CD4-positive, alpha-beta T cell (primary cell): ENCODE measurements around the gene STK24. TPM values are rescaled to one million over a fixed set of nuclear protein-coding genes. Genes with fewer than 3 reads are reported as not detected.

Source experiments
- ATAC-seq: fragments of 200-7000 bp; cut with Tn5 transposase; one replicate; pipeline ENCODE4 v1.10.0; 2022; ENCODE audit warnings: mild to moderate bottlenecking; ENCODE audit not compliant: poor library complexity
- CTCF ChIA-PET: fragments of 350-600 bp; sonication (Branson Sonifier 250); formaldehyde crosslinking; loops from one replicate; lab custom pipeline; 2021; ENCODE audit warnings: antibody characterized with exemption, inconsistent platforms; lab: Charles Lee
- POLR2A ChIA-PET: fragments of 350-600 bp; sonication (Branson Sonifier 250); formaldehyde crosslinking; loops from one replicate; lab custom pipeline; 2021; ENCODE audit warnings: antibody characterized with exemption, inconsistent platforms; lab: Charles Lee
- DNase-seq, 14 experiments: peaks; one replicate each; pipeline ENCODE4 v3.0.0-alpha.2; 2013 to 2020; ENCODE audit warnings: mixed read lengths in 2 of 14
- H3K27ac ChIP-seq, 2 donors: one replicate each; pipeline versions ENCODE4 v1.5.1 to v1.7.0; 2013; ENCODE audit warnings: low read length in 2 of 2, low read depth in 1 of 2, mild to moderate bottlenecking in 1 of 2
- H3K27me3 ChIP-seq, 2 experiments: 1 replicate in 1 of 2; 2 replicates in 1 of 2; pipeline versions ENCODE4 v1.6.1 to v1.7.0; 2013; ENCODE audit warnings: low read length in 2 of 2, control low read depth in 1 of 2, mild to moderate bottlenecking in 1 of 2, moderate library complexity in 1 of 2; ENCODE audit not compliant: insufficient read depth in 2 of 2, control insufficient read depth in 1 of 2
- H3K36me3 ChIP-seq: one replicate; pipeline ENCODE4 v1.6.1; 2013; ENCODE audit warnings: low read length, control low read depth; ENCODE audit not compliant: insufficient read depth
- H3K4me1 ChIP-seq: one replicate; pipeline ENCODE4 v1.6.1; 2013; ENCODE audit warnings: low read length, control low read depth; ENCODE audit not compliant: insufficient read depth
- H3K4me3 ChIP-seq: one replicate; pipeline ENCODE4 v1.5.1; 2013; ENCODE audit warnings: mild to moderate bottlenecking, low read length, moderate library complexity
- H3K9me3 ChIP-seq, 2 experiments: 1 replicate in 1 of 2; 2 replicates in 1 of 2; pipeline versions ENCODE4 v1.6.1 to v1.7.0; 2013; ENCODE audit warnings: low read length in 2 of 2, mild to moderate bottlenecking in 2 of 2, control low read depth in 1 of 2, moderate library complexity in 1 of 2; ENCODE audit not compliant: control insufficient read depth in 1 of 2, insufficient read depth in 1 of 2
- H3K27ac Mint-ChIP-seq: one replicate; pipeline ENCODE4 v1.8.0; 2020; ENCODE audit warnings: mixed read lengths
- H3K27me3 Mint-ChIP-seq: one replicate; pipeline ENCODE4 v1.8.0; 2021; ENCODE audit warnings: mixed read lengths
- H3K36me3 Mint-ChIP-seq: one replicate; pipeline ENCODE4 v1.8.0; 2021; ENCODE audit warnings: low read depth, mixed read lengths
- H3K4me1 Mint-ChIP-seq: one replicate; pipeline ENCODE4 v1.8.0; 2021; ENCODE audit warnings: low read depth, mixed read lengths
- H3K4me3 Mint-ChIP-seq: one replicate; pipeline ENCODE4 v1.8.0; 2020; ENCODE audit warnings: mild to moderate bottlenecking, mixed read lengths
- H3K9me3 Mint-ChIP-seq: one replicate; pipeline ENCODE4 v1.8.0; 2020; ENCODE audit warnings: mixed read lengths
- CTCF ChIP-seq: fragments of 200-600 bp; IDR thresholded peaks from one replicate; pipeline ENCODE4 v1.8.0; 2022; ENCODE audit warnings: antibody characterized with exemption, mild to moderate bottlenecking
- intact Hi-C, 2 experiments: fragments of 100-400 bp; cut with DNase I in 1 of 2; cut with micrococcal nuclease in 1 of 2; formaldehyde crosslinking; loops; one replicate each; pipeline versions ENCODE4 v1.15.1 to v1.9.0; 2023 to 2025; cut with DNase I, micrococcal nuclease
- total RNA-seq, 174 experiments: library from RNA in 2 of 174; stranded (reverse) in 2 of 174; gene quantifications; one replicate each; pipeline ENCODE4 v1.2.3 and lab custom pipeline; 2021 to 2026

Gene STK24
- total RNA-seq, 2 experiments from 2014 or later: 82.3 to 85.2 TPM

- H3K27ac Mint-ChIP-seq: peak overlapping the region; percentile 53
- H3K4me1 Mint-ChIP-seq: peaks cover 15% of the 10 kb centered on the region
- ChIA-PET CTCF (no interaction called here), POLR2A (no interaction called here)
- Histone ChIP-seq H3K4me1 (no peaks in the 10 kb centered on the region), H3K9me3 (no peaks in the 10 kb centered on the region), H3K27me3 (no peaks in the 10 kb centered on the region), H3K4me3 (no peak overlapping the region), H3K27ac (no peak overlapping the region), H3K36me3 (peaks cover 93% of the 10 kb centered on the region)
- TF ChIP-seq CTCF: no peak
- intact Hi-C loops: no loop called here
- H3K36me3 Mint-ChIP-seq: peaks cover 92% of the 10 kb centered on the region
- no peaks in the 10 kb centered on the region for H3K9me3 Mint-ChIP-seq
- ATAC-seq (no peak), DNase-seq (no peak)
- H3K27me3 Mint-ChIP-seq: no peaks in the 10 kb centered on the region
- H3K4me3 Mint-ChIP-seq: no peak overlapping the region
Measured at GRCh38 chr13:98462241-98462882, 114.5 kb downstream of the STK24 start.

- Histone ChIP-seq H3K36me3 (peaks cover 93% of the 10 kb centered on the region), H3K9me3 (no peaks in the 10 kb centered on the region), H3K4me1 (no peaks in the 10 kb centered on the region), H3K27me3 (no peaks in the 10 kb centered on the region), H3K27ac (no peak overlapping the region), H3K4me3 (no peak overlapping the region)
- intact Hi-C loops: loop anchor here in 1 of 2 experiments (2.0 kb wide), 1 partner anchor 13 kb away; no protein-coding TSS in a partner anchor
- POLR2A ChIA-PET: no interaction called here
- Mint-ChIP-seq H3K27me3 (no peaks in the 10 kb centered on the region), H3K36me3 (peaks cover 92% of the 10 kb centered on the region), H3K27ac (peak overlapping the region; percentile 68), H3K4me3 (no peak overlapping the region), H3K9me3 (no peaks in the 10 kb centered on the region), H3K4me1 (peaks cover 13% of the 10 kb centered on the region)
- no peak for TF ChIP-seq CTCF
- DNase-seq: no peak
- CTCF ChIA-PET: interaction anchor here (0.7 kb wide), 1 partner anchor 16 kb away, joined by 3 read pairs; no protein-coding TSS in a partner anchor
- no peak for ATAC-seq
Measured at GRCh38 chr13:98461486-98462240, 115.2 kb downstream of the STK24 start.

- Mint-ChIP-seq H3K4me1 (peaks cover 11% of the 10 kb centered on the region), H3K27me3 (no peaks in the 10 kb centered on the region), H3K36me3 (peaks cover 94% of the 10 kb centered on the region), H3K27ac (peak overlapping the region; percentile 68), H3K9me3 (no peaks in the 10 kb centered on the region), H3K4me3 (no peak overlapping the region)
- intact Hi-C loops: loop anchor here in 1 of 2 experiments (2.0 kb wide), 1 partner anchor 14 kb away; no protein-coding TSS in a partner anchor
- CTCF ChIA-PET: no interaction called here
- no peaks in the 10 kb centered on the region for H3K9me3 ChIP-seq
- no peak for TF ChIP-seq CTCF
- H3K4me3 ChIP-seq: no peak overlapping the region
- ATAC-seq (no peak), DNase-seq (no peak)
- H3K36me3 ChIP-seq: peaks cover 93% of the 10 kb centered on the region
- H3K27ac ChIP-seq: no peak overlapping the region
- POLR2A ChIA-PET: no interaction called here
- no peaks in the 10 kb centered on the region for H3K4me1 ChIP-seq
- no peaks in the 10 kb centered on the region for H3K27me3 ChIP-seq
Measured at GRCh38 chr13:98460516-98460915, 116.4 kb downstream of the STK24 start.
